ENCODE measurements around the gene ZNF638.

The ZNF638 gene

DNA sequence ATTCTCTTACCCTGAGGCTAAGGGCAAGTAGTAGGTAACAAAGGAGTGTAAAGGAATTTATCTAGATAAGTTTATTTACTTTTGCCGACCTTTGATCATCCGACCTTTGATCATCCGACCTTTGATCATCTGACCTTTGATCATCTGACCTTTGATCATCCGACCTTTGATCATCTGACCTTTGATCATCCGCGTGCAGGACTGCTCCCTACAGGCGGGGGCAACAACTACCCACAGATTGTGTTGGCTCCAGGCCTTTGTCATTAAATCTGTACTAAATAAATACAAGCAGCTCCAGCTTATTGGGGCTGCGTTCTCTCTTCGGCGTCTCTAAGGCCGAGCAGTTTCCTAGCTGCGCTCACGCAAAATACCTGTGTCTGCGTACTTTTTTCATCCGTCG is 56.6 kb downstream of the ZNF638 start:
- no peak overlapping the region for H3K4me3 ChIP-seq (ENCODE audit: low read depth, low read length)
- no peak for DNase-seq (ENCODE audit: low read depth, low spot score)
- POLR2A ChIA-PET, result no interaction called here
- TF ChIP-seq CTCF (IDR thresholded peaks at IDR 0.05; ENCODE audit: insufficient read depth, low read length, missing control alignments), result no peak
- CTCF ChIA-PET, result interaction anchor here (0.9 to 1.1 kb wide), 2 partner anchors 73 to 89 kb away, joined by 3 read pairs; no protein-coding TSS in a partner anchor

DNA sequence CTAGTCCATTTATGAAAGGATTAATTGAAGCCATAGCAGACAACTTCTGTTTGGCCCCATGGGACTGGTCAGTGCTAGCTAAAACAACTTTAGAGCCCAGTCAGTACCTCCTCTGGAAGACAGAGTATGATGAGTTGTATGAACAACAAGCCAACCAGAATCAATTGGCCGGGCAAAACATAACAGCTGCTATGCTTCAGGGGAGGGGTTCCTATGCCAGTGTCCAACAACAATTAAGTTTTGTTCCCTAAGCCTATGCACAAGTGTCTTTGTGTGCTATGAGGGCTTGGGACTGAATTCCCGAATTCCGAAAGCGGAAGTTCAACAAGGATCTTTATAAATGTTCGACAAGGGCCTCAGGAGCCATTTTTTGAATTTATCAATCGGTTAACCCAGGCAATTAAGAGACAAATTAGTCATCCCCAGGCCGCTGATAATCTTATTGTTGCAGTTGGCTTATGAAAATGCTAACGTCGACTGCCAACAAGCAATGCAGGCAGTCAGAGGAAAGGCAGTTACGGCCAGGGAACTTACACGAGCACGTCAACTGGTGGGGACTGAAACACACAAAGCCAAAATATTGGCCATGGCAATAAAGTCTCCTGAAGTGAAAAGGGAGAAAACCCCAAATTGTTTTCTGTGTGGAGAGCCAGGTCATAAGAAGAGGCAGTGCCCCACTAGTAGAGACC is 57.9 kb downstream of the ZNF638 start:
- DNase-seq (ENCODE audit: low read depth, low spot score), result no peak
- no peak overlapping the region for H3K4me3 ChIP-seq (ENCODE audit: low read depth, low read length)
- CTCF ChIA-PET, result no interaction called here
- POLR2A ChIA-PET, result no interaction called here
- TF ChIP-seq CTCF (IDR thresholded peaks at IDR 0.05; ENCODE audit: insufficient read depth, low read length, missing control alignments), result no peak

- no peak for TF ChIP-seq CTCF (IDR thresholded peaks at IDR 0.05; ENCODE audit: insufficient read depth, low read length, missing control alignments)
- H3K4me3 ChIP-seq (ENCODE audit: low read depth, low read length), result no peak overlapping the region
- CTCF ChIA-PET, result no interaction called here
- POLR2A ChIA-PET, result no interaction called here
- no peak for DNase-seq (ENCODE audit: low read depth, low spot score)
Measured at GRCh38 chr2:71393216-71393615, 61.6 kb downstream of the ZNF638 start.

GRCh38 chr2:71395471-71395870 is 63.9 kb downstream of the ZNF638 start:
- CTCF ChIA-PET, result no interaction called here
- POLR2A ChIA-PET, result no interaction called here
- no peak for TF ChIP-seq CTCF (IDR thresholded peaks at IDR 0.05; ENCODE audit: insufficient read depth, low read length, missing control alignments)
- no peak for DNase-seq (ENCODE audit: low read depth, low spot score)
- H3K4me3 ChIP-seq (ENCODE audit: low read depth, low read length), result no peak overlapping the region

GRCh38 chr2:71402427-71402826 is 70.8 kb downstream of the ZNF638 start:
- POLR2A ChIA-PET, result no interaction called here
- no peak overlapping the region for H3K4me3 ChIP-seq (ENCODE audit: low read depth, low read length)
- no peak for DNase-seq (ENCODE audit: low read depth, low spot score)
- CTCF ChIA-PET, result interaction anchor here (1.3 to 1.6 kb wide), 3 partner anchors 29 to 103 kb away, joined by 3 to 4 read pairs (median 4); no protein-coding TSS in a partner anchor
- TF ChIP-seq CTCF (IDR thresholded peaks at IDR 0.05; ENCODE audit: insufficient read depth, low read length, missing control alignments), result no peak

GRCh38 chr2:71409611-71410010 is 78.0 kb downstream of the ZNF638 start:
- TF ChIP-seq CTCF (IDR thresholded peaks at IDR 0.05; ENCODE audit: insufficient read depth, low read length, missing control alignments), result no peak
- DNase-seq (ENCODE audit: low read depth, low spot score), result no peak
- ChIA-PET POLR2A (no interaction called here), CTCF (no interaction called here)
- H3K4me3 ChIP-seq (ENCODE audit: low read depth, low read length), result no peak overlapping the region

Data from AG04449 (cell line).